HepG2 (cell line): Measurements from ENCODE around the gene RAB8A. TPM values are rescaled to one million over a fixed set of nuclear protein-coding genes. Genes with fewer than 3 reads are reported as not detected.

Experiments
- ELF3 ChIP-seq: IDR thresholded peaks from 2 replicates; pipeline ENCODE4 v1.6.1; 2016; ENCODE audit warnings: missing genetic modification reagents, missing compliant biosample characterization
- IRX3 ChIP-seq: sonication (generic); formaldehyde crosslinking; IDR thresholded peaks from 2 replicates; pipeline ENCODE4 v1.8.1; 2023; ENCODE audit warnings: mild to moderate bottlenecking, low read depth, missing genetic modification reagents, borderline replicate concordance
- ISL2 ChIP-seq: sonication (generic); formaldehyde crosslinking; IDR thresholded peaks from 2 replicates; pipeline ENCODE4 v1.5.0; 2020; ENCODE audit warnings: missing genetic modification reagents
- NFE2 ChIP-seq: sonication (generic); formaldehyde crosslinking; IDR thresholded peaks from 2 replicates; pipeline ENCODE4 v1.4.0; 2020; ENCODE audit warnings: missing genetic modification reagents
- NFYB ChIP-seq: sonication (generic); formaldehyde crosslinking; IDR thresholded peaks from 2 replicates; pipeline ENCODE4 v1.4.0; 2020; ENCODE audit warnings: missing genetic modification reagents
- POGZ ChIP-seq: sonication (generic); formaldehyde crosslinking; IDR thresholded peaks from 2 replicates; pipeline ENCODE4 v1.4.0; 2020; ENCODE audit warnings: mild to moderate bottlenecking, missing genetic modification reagents
- PTBP1 ChIP-seq: fragments of 200-400 bp; formaldehyde crosslinking; IDR thresholded peaks from 2 replicates; pipeline ENCODE4 v1.6.1; 2018; ENCODE audit warnings: low read length, low read depth; ENCODE audit not compliant: poor library complexity, severe bottlenecking
- SMYD3 ChIP-seq: sonication (generic); formaldehyde crosslinking; IDR thresholded peaks from 2 replicates; pipeline ENCODE4 v1.8.1; 2023; ENCODE audit warnings: mild to moderate bottlenecking, missing genetic modification reagents
- WIZ ChIP-seq: sonication (generic); formaldehyde crosslinking; IDR thresholded peaks from 2 replicates; pipeline ENCODE4 v1.5.1; 2020; ENCODE audit warnings: mild to moderate bottlenecking, missing genetic modification reagents
- ZBTB21 ChIP-seq: sonication (generic); formaldehyde crosslinking; IDR thresholded peaks from 2 replicates; pipeline ENCODE4 v1.4.0; 2020; ENCODE audit warnings: missing genetic modification reagents
- ZNF143 ChIP-seq: sonication (generic); formaldehyde crosslinking; IDR thresholded peaks from 2 replicates; pipeline ENCODE4 v1.4.0; 2020; ENCODE audit warnings: missing genetic modification reagents
- ZNF251 ChIP-seq: sonication (generic); formaldehyde crosslinking; IDR thresholded peaks from 2 replicates; pipeline ENCODE4 v1.9.0; 2021; ENCODE audit warnings: mild to moderate bottlenecking, missing genetic modification reagents
- ZNF33B ChIP-seq: sonication (generic); formaldehyde crosslinking; IDR thresholded peaks from 2 replicates; pipeline ENCODE4 v1.5.1; 2020; ENCODE audit warnings: mild to moderate bottlenecking, missing genetic modification reagents
- ZNF354B ChIP-seq: sonication (generic); formaldehyde crosslinking; IDR thresholded peaks from 2 replicates; pipeline ENCODE4 v1.8.0; 2022; ENCODE audit warnings: mild to moderate bottlenecking, missing genetic modification reagents
- ZNF660 ChIP-seq: sonication (generic); formaldehyde crosslinking; IDR thresholded peaks from 2 replicates; pipeline ENCODE4 v1.5.1; 2020; ENCODE audit warnings: mild to moderate bottlenecking, low read depth, missing genetic modification reagents, borderline replicate concordance
- ZNF672 ChIP-seq: sonication (generic); formaldehyde crosslinking; IDR thresholded peaks from 2 replicates; pipeline ENCODE4 v1.8.1; 2022; ENCODE audit warnings: missing genetic modification reagents
- polyA plus RNA-seq, 8 experiments: library from polyadenylated mRNA; depleted of rRNA in 3 of 8; stranded (reverse) in 7 of 8; unstranded in 1 of 8; fragments of >200 nt; fragmentation: Illumina TruSeq in 4 of 8; extraction: Trizol in 4 of 8; gene quantifications; 2 replicates each; pipeline versions ENCODE4 v1.2.1 to v1.2.3, GENCODE V29; 2011 to 2016; ENCODE audit warnings: low read depth in 4 of 8, missing spikeins in 1 of 8, mixed read lengths in 1 of 8; ENCODE audit not compliant: insufficient read depth in 1 of 8
- total RNA-seq, 5 experiments: library from RNA; depleted of rRNA; stranded (reverse); fragments of >200 nt; fragmentation: Illumina TruSeq; extraction: Trizol; gene quantifications; 2 replicates each; pipeline ENCODE4 v1.2.3, GENCODE V29; 2016; ENCODE audit warnings: low read depth in 1 of 5
- TF ChIP-seq, protein P1 (sequence below): IDR thresholded peaks from 2 replicates; pipeline ENCODE4 v1.6.1; 2016; ENCODE audit warnings: missing compliant biosample characterization, missing genetic modification reagents, borderline replicate concordance
- TF ChIP-seq, protein P2 (sequence below): sonication (generic); formaldehyde crosslinking; IDR thresholded peaks from 2 replicates; pipeline ENCODE4 v1.4.0; 2020; ENCODE audit warnings: missing genetic modification reagents
- TF ChIP-seq, protein P3 (sequence below): sonication (generic); formaldehyde crosslinking; IDR thresholded peaks from 2 replicates; pipeline ENCODE4; 2020; ENCODE audit warnings: missing genetic modification reagents, mild to moderate bottlenecking, borderline replicate concordance
- TF ChIP-seq, protein P4 (sequence below): sonication (generic); formaldehyde crosslinking; IDR thresholded peaks from 2 replicates; pipeline ENCODE4 v1.9.0; 2022; ENCODE audit warnings: missing genetic modification reagents, mild to moderate bottlenecking, borderline replicate concordance
- TF ChIP-seq, protein P5 (sequence below): sonication (generic); formaldehyde crosslinking; IDR thresholded peaks from 2 replicates; pipeline ENCODE4 v1.8.1; 2023; ENCODE audit warnings: missing genetic modification reagents, inconsistent platforms, borderline replicate concordance

RAB8A gene
- total and polyA plus RNA-seq, 2 of the 13 experiments (the other 11 are each of a cell fraction or from before 2014, with no cell fraction given): 36.7 to 45.0 TPM

DNA sequence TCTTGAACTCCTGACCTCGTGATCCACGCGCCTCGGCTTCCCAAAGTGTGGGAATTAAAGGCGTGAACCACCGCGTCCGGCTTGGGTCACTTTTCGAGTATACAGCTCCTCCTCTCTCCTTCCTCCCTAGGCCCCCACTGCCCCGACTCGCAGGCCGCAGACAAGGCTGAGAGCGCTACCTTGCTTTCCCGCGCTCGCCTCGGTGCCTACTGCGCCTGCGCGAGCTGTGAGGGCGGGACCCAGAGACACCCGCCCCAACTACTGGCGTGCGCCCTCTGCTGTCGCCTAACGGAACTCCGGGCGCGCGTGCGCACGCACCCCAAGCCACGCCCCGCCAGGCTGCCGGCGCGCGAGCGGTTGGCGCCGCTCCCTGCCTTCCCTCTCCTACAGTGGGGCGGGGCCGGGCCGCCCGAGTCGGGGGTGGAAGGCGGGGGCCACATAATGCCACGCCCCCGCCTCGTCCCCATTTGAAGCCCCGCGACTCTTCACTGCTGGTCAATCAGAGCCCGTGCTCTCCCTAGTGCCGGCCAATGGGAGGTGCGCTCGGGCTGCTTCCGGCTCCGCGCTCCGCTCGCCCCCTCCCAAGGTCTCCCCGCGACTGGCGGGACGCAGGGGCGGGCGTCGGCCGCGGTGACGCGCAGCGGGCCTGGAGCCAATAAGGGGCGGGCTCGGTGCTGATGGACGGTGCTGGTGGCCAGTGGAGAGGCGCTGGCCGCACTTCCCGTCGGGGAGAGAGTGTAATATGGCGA lies at the start of gene RAB8A (continued):
- TF ChIP-seq POGZ (CRISPR knock-in tag): peak; percentile 74; the same call in 1 of the 2 replicates
- no peak for TF ChIP-seq ZNF251 (CRISPR knock-in tag)
- TF ChIP-seq, protein P1, sequence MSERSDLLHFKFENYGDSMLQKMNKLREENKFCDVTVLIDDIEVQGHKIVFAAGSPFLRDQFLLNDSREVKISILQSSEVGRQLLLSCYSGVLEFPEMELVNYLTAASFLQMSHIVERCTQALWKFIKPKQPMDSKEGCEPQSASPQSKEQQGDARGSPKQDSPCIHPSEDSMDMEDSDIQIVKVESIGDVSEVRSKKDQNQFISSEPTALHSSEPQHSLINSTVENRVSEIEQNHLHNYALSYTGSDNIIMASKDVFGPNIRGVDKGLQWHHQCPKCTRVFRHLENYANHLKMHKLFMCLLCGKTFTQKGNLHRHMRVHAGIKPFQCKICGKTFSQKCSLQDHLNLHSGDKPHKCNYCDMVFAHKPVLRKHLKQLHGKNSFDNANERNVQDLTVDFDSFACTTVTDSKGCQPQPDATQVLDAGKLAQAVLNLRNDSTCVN (CRISPR knock-in tag): no peak
- TF ChIP-seq SMYD3 (CRISPR knock-in tag): peak; percentile 92; the same call in 1 of the 2 replicates
- TF ChIP-seq NFE2: no peak
- no peak for TF ChIP-seq ZBTB21 (CRISPR knock-in tag)
- TF ChIP-seq ISL2: no peak
- no peak for TF ChIP-seq ZNF354B (CRISPR knock-in tag)
- TF ChIP-seq WIZ (CRISPR knock-in tag): no peak
- no peak for TF ChIP-seq PTBP1
- TF ChIP-seq ELF3 (CRISPR knock-in tag): peak; percentile 86
- TF ChIP-seq, protein P2, sequence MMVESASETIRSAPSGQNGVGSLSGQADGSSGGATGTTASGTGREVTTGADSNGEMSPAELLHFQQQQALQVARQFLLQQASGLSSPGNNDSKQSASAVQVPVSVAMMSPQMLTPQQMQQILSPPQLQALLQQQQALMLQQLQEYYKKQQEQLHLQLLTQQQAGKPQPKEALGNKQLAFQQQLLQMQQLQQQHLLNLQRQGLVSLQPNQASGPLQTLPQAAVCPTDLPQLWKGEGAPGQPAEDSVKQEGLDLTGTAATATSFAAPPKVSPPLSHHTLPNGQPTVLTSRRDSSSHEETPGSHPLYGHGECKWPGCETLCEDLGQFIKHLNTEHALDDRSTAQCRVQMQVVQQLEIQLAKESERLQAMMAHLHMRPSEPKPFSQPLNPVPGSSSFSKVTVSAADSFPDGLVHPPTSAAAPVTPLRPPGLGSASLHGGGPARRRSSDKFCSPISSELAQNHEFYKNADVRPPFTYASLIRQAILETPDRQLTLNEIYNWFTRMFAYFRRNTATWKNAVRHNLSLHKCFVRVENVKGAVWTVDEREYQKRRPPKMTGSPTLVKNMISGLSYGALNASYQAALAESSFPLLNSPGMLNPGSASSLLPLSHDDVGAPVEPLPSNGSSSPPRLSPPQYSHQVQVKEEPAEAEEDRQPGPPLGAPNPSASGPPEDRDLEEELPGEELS (CRISPR knock-in tag): no peak; the same call in 1 of the 2 replicates
- TF ChIP-seq, protein P3, sequence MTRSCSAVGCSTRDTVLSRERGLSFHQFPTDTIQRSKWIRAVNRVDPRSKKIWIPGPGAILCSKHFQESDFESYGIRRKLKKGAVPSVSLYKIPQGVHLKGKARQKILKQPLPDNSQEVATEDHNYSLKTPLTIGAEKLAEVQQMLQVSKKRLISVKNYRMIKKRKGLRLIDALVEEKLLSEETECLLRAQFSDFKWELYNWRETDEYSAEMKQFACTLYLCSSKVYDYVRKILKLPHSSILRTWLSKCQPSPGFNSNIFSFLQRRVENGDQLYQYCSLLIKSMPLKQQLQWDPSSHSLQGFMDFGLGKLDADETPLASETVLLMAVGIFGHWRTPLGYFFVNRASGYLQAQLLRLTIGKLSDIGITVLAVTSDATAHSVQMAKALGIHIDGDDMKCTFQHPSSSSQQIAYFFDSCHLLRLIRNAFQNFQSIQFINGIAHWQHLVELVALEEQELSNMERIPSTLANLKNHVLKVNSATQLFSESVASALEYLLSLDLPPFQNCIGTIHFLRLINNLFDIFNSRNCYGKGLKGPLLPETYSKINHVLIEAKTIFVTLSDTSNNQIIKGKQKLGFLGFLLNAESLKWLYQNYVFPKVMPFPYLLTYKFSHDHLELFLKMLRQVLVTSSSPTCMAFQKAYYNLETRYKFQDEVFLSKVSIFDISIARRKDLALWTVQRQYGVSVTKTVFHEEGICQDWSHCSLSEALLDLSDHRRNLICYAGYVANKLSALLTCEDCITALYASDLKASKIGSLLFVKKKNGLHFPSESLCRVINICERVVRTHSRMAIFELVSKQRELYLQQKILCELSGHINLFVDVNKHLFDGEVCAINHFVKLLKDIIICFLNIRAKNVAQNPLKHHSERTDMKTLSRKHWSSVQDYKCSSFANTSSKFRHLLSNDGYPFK: peak; percentile 36; the same call in 1 of the 2 replicates
- TF ChIP-seq NFYB (CRISPR knock-in tag): peak; percentile 99
- TF ChIP-seq ZNF660 (CRISPR knock-in tag): no peak
- TF ChIP-seq, protein P4, sequence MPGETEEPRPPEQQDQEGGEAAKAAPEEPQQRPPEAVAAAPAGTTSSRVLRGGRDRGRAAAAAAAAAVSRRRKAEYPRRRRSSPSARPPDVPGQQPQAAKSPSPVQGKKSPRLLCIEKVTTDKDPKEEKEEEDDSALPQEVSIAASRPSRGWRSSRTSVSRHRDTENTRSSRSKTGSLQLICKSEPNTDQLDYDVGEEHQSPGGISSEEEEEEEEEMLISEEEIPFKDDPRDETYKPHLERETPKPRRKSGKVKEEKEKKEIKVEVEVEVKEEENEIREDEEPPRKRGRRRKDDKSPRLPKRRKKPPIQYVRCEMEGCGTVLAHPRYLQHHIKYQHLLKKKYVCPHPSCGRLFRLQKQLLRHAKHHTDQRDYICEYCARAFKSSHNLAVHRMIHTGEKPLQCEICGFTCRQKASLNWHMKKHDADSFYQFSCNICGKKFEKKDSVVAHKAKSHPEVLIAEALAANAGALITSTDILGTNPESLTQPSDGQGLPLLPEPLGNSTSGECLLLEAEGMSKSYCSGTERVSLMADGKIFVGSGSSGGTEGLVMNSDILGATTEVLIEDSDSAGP: peak; percentile 75
- TF ChIP-seq, protein P5, sequence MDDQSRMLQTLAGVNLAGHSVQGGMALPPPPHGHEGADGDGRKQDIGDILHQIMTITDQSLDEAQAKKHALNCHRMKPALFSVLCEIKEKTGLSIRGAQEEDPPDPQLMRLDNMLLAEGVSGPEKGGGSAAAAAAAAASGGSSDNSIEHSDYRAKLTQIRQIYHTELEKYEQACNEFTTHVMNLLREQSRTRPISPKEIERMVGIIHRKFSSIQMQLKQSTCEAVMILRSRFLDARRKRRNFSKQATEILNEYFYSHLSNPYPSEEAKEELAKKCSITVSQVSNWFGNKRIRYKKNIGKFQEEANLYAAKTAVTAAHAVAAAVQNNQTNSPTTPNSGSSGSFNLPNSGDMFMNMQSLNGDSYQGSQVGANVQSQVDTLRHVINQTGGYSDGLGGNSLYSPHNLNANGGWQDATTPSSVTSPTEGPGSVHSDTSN (CRISPR knock-in tag): peak; percentile 94; the same call in 1 of the 2 replicates
- TF ChIP-seq ZNF143: no peak; the same call in 1 of the 2 replicates
- 0 out of 2 replicates have a peak, but pooled peaks have one; percentile 7 for TF ChIP-seq ZNF672 (CRISPR knock-in tag)
- no peak for TF ChIP-seq ZNF33B (CRISPR knock-in tag)
- peak; percentile 81; the same call in 1 of the 2 replicates for TF ChIP-seq IRX3 (CRISPR knock-in tag)
